Diencephalon (tissue), 1 donor: Measurements from ENCODE around the gene GPX5. TPM values are rescaled to one million over a fixed set of nuclear protein-coding genes. Genes with fewer than 3 reads are reported as not detected.

Experiments used
- total RNA-seq: library from RNA; depleted of rRNA; stranded (reverse); fragments of >200 nt; gene quantifications from one replicate; pipeline ENCODE4 v1.2.3, GENCODE V29; 2014

GPX5 gene
- total RNA-seq = not detected

DNA sequence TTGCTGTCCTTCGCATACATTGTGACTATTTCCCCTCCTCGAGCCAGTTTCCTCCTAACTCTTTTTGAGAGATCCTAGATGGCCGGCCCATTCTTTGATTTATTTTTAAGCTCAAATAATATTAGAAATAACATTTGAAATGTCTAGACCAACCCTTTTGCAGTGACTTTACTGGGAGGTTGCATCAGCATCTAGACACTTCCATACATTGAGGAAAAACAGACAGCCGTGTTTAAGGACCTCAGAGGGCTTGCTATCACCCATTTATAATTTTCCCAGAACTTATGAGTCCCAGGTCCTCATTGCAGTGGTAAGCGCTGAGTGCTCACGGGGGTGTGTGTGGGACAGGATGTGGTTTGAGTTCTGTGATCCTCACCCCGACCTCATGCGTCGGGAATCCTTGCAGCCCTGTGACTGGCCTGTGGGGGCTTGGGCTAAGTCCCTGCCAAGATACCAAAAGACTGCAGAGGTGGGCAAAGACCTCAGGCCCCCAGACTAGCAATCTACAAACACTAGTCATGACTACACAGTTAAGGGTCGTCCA is at the start of gene GPX5:
Gene GPX5 (plus strand): TSS at position 386 of the 544 bp plus-strand sequence. CDS start 133 bp downstream, at position 519.

GRCh38 chr6:28515676-28516075 is 10.0 kb upstream of the GPX5 start, which contains the start of gene GPX6:
Gene GPX6 (minus strand): TSS chr6:28515793. CDS start chr6:28515743, 50 bp downstream.

Other genes starting within 250 kb of the GPX5 start
- gene PGBD1, start 244.3 kb upstream of the GPX5 start, total RNA-seq = 17.8 TPM
- 10.8 TPM for gene ZSCAN31, start 189.7 kb upstream of the GPX5 start, total RNA-seq
- gene ZKSCAN3, start 175.9 kb upstream of the GPX5 start, total RNA-seq = 7.8 TPM
- 12.9 TPM for gene ZSCAN12, start 126.1 kb upstream of the GPX5 start, total RNA-seq
- gene ZSCAN23, start 82.4 kb upstream of the GPX5 start, total RNA-seq = 17.5 TPM
- not detected for gene GPX6, start 10.1 kb upstream of the GPX5 start, total RNA-seq